Osteoblast (primary cell): ENCODE results near the gene CAPN11. TPM values are rescaled to one million over a fixed set of nuclear protein-coding genes. Genes with fewer than 3 reads are reported as not detected.
"Not testable (repeated sequence)": the region's sequence is repeated elsewhere in the genome, so short reads cannot be mapped to it uniquely, and the experiment has no call there.

Source experiments
- DNase-seq: peaks from one replicate; pipeline ENCODE4 v3.0.0; 2011; ENCODE audit warnings: low spot score, mixed read lengths; ENCODE audit not compliant: insufficient read length; ENCODE audit errors: missing footprints
- H2AFZ ChIP-seq: 2 replicates; pipeline ENCODE4 v1.6.0; 2011; ENCODE audit warnings: mild to moderate bottlenecking, low read length
- H3K27ac ChIP-seq: 2 replicates; pipeline ENCODE4 v1.5.1; 2011; ENCODE audit warnings: mild to moderate bottlenecking, low read depth, low read length, moderate library complexity
- H3K27me3 ChIP-seq: 2 replicates; pipeline ENCODE4 v1.6.0; 2012; ENCODE audit warnings: mild to moderate bottlenecking, control low read depth, inconsistent platforms, low read length, moderate library complexity; ENCODE audit not compliant: insufficient read depth
- H3K36me3 ChIP-seq: 2 replicates; pipeline ENCODE4 v1.5.1; 2011; ENCODE audit warnings: mild to moderate bottlenecking, low read length, control low read depth, moderate library complexity; ENCODE audit not compliant: insufficient read depth
- H3K4me1 ChIP-seq: 2 replicates; pipeline ENCODE4 v1.5.1; 2011; ENCODE audit warnings: mild to moderate bottlenecking, low read length, control low read depth, moderate library complexity; ENCODE audit not compliant: insufficient read depth
- H3K4me2 ChIP-seq: 2 replicates; pipeline ENCODE4 v1.6.0; 2011; ENCODE audit warnings: mild to moderate bottlenecking, low read length; ENCODE audit not compliant: insufficient read depth
- H3K4me3 ChIP-seq: fragments of 200-600 bp; sonication (generic); 3 replicates; pipeline ENCODE4 v1.5.1; 2012; ENCODE audit warnings: mild to moderate bottlenecking, low read length, inconsistent platforms; ENCODE audit not compliant: insufficient read depth
- H3K79me2 ChIP-seq: 2 replicates; pipeline ENCODE4 v1.6.0; 2012; ENCODE audit warnings: mild to moderate bottlenecking, low read length, control low read depth, inconsistent platforms; ENCODE audit not compliant: insufficient read depth
- H3K9me3 ChIP-seq: 2 replicates; pipeline ENCODE4 v1.5.1; 2011; ENCODE audit warnings: low read depth, low read length, control low read depth
- H4K20me1 ChIP-seq: 2 replicates; pipeline ENCODE4 v1.6.0; 2012; ENCODE audit warnings: mild to moderate bottlenecking, low read length, control low read depth; ENCODE audit not compliant: insufficient read depth
- CTCF ChIP-seq: IDR thresholded peaks from 2 replicates; pipeline ENCODE4 v1.5.1; 2011; ENCODE audit warnings: mild to moderate bottlenecking, low read depth, low read length, moderate library complexity; ENCODE audit errors: extremely low read depth
- total RNA-seq: library from RNA; depleted of rRNA; stranded (reverse); fragments of >200 nt; gene quantifications from 2 replicates; pipeline ENCODE4 v1.2.3, GENCODE V29; 2012

Gene CAPN11
- total RNA-seq, 1 donor, result not detected

- Histone ChIP-seq H3K4me2 (no peak overlapping the region), H3K4me1 (peaks cover 21% of the 10 kb centered on the region), H3K36me3 (no peaks in the 10 kb centered on the region), H2AFZ (no peak overlapping the region), H4K20me1 (no peaks in the 10 kb centered on the region), H3K27me3 (peaks cover 12% of the 10 kb centered on the region), H3K9me3 (no peaks in the 10 kb centered on the region), H3K79me2 (no peaks in the 10 kb centered on the region), H3K4me3 (no peak overlapping the region), H3K27ac (no peak overlapping the region)
- TF ChIP-seq CTCF, result no peak
- no peak for DNase-seq
Measured at GRCh38 chr6:44180406-44180805, 21.8 kb downstream of the CAPN11 start.

GRCh38 chr6:44180886-44181285 is 22.3 kb downstream of the CAPN11 start:
- Histone ChIP-seq H3K9me3 (no peaks in the 10 kb centered on the region), H2AFZ (no peak overlapping the region), H3K36me3 (no peaks in the 10 kb centered on the region)

GRCh38 chr6:44181784-44182183 is 23.2 kb downstream of the CAPN11 start:
- not testable (repeated sequence) for H4K20me1 ChIP-seq, H3K9me3 ChIP-seq, H3K4me3 ChIP-seq, H2AFZ ChIP-seq, H3K36me3 ChIP-seq, H3K27ac ChIP-seq, H3K4me2 ChIP-seq, H3K79me2 ChIP-seq, DNase-seq
- Histone ChIP-seq H3K27me3 (peaks cover 12% of the 10 kb centered on the region), H3K4me1 (peaks cover 21% of the 10 kb centered on the region)

More at GRCh38 chr6:44180886-44181285, 22.3 kb downstream of the CAPN11 start:
- H4K20me1 ChIP-seq, result no peaks in the 10 kb centered on the region
- H3K79me2 ChIP-seq, result no peaks in the 10 kb centered on the region
- peaks cover 21% of the 10 kb centered on the region for H3K4me1 ChIP-seq
- H3K4me2 ChIP-seq, result no peak overlapping the region
- no peak for TF ChIP-seq CTCF
- no peak for DNase-seq
- H3K4me3 ChIP-seq, result no peak overlapping the region
- no peak overlapping the region for H3K27ac ChIP-seq
- peaks cover 12% of the 10 kb centered on the region for H3K27me3 ChIP-seq

- no peaks in the 10 kb centered on the region for H3K36me3 ChIP-seq
- no peaks in the 10 kb centered on the region for H4K20me1 ChIP-seq
- no peak for DNase-seq
- no peak overlapping the region for H3K4me3 ChIP-seq
- H3K9me3 ChIP-seq, result no peaks in the 10 kb centered on the region
- no peaks in the 10 kb centered on the region for H3K79me2 ChIP-seq
- H2AFZ ChIP-seq, result no peak overlapping the region
- H3K4me1 ChIP-seq, result peaks cover 16% of the 10 kb centered on the region
- TF ChIP-seq CTCF, result no peak
- H3K4me2 ChIP-seq, result no peak overlapping the region
- H3K27ac ChIP-seq, result no peak overlapping the region
- peaks cover 12% of the 10 kb centered on the region for H3K27me3 ChIP-seq
Measured at GRCh38 chr6:44182911-44183390, 24.3 kb downstream of the CAPN11 start.
